K562 (cell line): ENCODE measurements around the gene POC5.

Experiments
- ARID3A ChIP-seq: IDR thresholded peaks from 2 replicates; pipeline ENCODE4 v1.6.1; 2012; ENCODE audit warnings: low read depth, low read length, improper control_type of control experiment, borderline replicate concordance
- BHLHE40 ChIP-seq: IDR thresholded peaks from 2 replicates; pipeline ENCODE4 v1.6.1; 2011; ENCODE audit warnings: low read length, improper control_type of control experiment
- BRF2 ChIP-seq: IDR thresholded peaks from 3 replicates; pipeline ENCODE4 v1.6.1; 2011; ENCODE audit warnings: borderline replicate concordance, mild to moderate bottlenecking; ENCODE audit not compliant: insufficient read length, insufficient read depth
- CEBPB ChIP-seq: fragments of 450-650 bp; IDR thresholded peaks from 2 replicates; pipeline ENCODE4 v1.6.1; 2016; ENCODE audit warnings: missing genetic modification characterization, missing compliant biosample characterization
- CTCF ChIP-seq, 3 experiments: IDR thresholded peaks in 2 of 3; conservative IDR thresholded peaks in 1 of 3; 2 replicates each; pipeline ENCODE4 v1.5.1; 2011 to 2012; ENCODE audit warnings: low read length in 3 of 3, mild to moderate bottlenecking in 3 of 3, control low read depth in 2 of 3, improper control_type of control experiment in 1 of 3, inconsistent platforms in 1 of 3, low read depth in 1 of 3, mixed read lengths in 1 of 3, moderate library complexity in 1 of 3; ENCODE audit not compliant: insufficient read depth in 2 of 3
- EP300 ChIP-seq: IDR thresholded peaks from 2 replicates; pipeline ENCODE4 v1.6.1; 2012; ENCODE audit warnings: low read length, improper control_type of control experiment
- GATA2 ChIP-seq: sonication (generic); formaldehyde crosslinking; IDR thresholded peaks from 2 replicates; pipeline ENCODE4 v1.4.0; 2020; ENCODE audit warnings: mild to moderate bottlenecking, missing genetic modification reagents
- MAX ChIP-seq: sonication (generic); formaldehyde crosslinking; IDR thresholded peaks from 2 replicates; pipeline ENCODE4 v1.9.0; 2022; ENCODE audit warnings: mild to moderate bottlenecking, missing genetic modification reagents
- NRF1 ChIP-seq, 2 experiments: fragments of 450-650 bp; IDR thresholded peaks in 1 of 2; conservative IDR thresholded peaks in 1 of 2; 2 replicates each; pipeline ENCODE4 v1.6.1; 2014; ENCODE audit warnings: mild to moderate bottlenecking in 2 of 2
- RFX7 ChIP-seq: fragments of 250-450 bp; sonication (Bioruptor Pico); IDR thresholded peaks from 2 replicates; pipeline ENCODE4 v1.5.1; 2021; ENCODE audit warnings: mild to moderate bottlenecking
- ZBTB9 ChIP-seq: fragments of 450-650 bp; formaldehyde crosslinking; IDR thresholded peaks from 2 replicates; pipeline ENCODE4 v1.4.0; 2020; ENCODE audit warnings: mild to moderate bottlenecking, moderate library complexity

GRCh38 chr5:75675783-75676182 lies 41.5 kb downstream of the POC5 start:
- no peak for TF ChIP-seq EP300
- no peak for TF ChIP-seq ZBTB9 (CRISPR knock-in tag)
- TF ChIP-seq BRF2: no peak
- TF ChIP-seq CEBPB (tag): no peak
- TF ChIP-seq BHLHE40: no peak
- no peak for TF ChIP-seq RFX7 (CRISPR knock-in tag)
- TF ChIP-seq GATA2 (CRISPR knock-in tag): no peak
- no peak for TF ChIP-seq CTCF (IDR thresholded peaks at IDR 0.05 in 2 of 3, conservative IDR thresholded peaks at IDR 0.05 in 1 of 3; ENCODE audit: insufficient read depth in 2 of 3, low read depth in 1 of 3, low read length in 3 of 3)
- TF ChIP-seq NRF1 (conservative IDR thresholded peaks at IDR 0.05 in 1 of 2, IDR thresholded peaks at IDR 0.05 in 1 of 2): no peak
- TF ChIP-seq ARID3A: no peak
- no peak for TF ChIP-seq MAX (CRISPR knock-in tag)
